ENCODE results near the gene ELOVL6.

DNA sequence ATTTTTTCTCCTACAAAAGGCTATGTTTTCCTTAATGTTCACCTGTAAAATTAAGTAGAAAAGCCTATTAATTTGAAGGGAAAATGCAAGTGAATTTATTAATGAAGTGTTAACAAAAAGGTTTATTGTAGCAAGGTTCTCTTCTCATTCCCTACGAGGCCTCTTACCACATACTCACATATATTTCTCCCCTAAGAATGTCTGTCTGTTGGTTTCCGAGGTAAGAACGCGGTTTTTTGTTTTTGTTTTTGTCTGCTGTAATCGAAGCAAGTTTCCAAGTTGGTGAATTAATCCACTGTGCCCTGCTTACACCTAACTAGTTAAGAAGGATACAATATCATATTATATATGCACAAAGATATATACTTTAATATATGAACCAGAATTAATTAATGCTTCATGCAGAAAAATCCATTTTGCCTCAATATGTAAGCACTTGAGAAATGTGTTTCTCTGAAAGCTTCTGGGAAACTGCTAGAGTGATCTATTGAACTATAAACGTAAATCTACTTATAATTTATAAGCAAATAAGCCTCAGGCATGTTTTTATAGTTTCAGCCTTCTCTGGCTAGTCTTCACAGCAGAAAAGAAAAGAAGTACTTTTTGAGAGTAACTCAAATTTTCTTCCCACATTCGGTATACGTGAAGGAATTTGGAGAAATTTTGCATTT is 164.9 kb downstream of the ELOVL6 start:
- TF ChIP-seq, protein P1, sequence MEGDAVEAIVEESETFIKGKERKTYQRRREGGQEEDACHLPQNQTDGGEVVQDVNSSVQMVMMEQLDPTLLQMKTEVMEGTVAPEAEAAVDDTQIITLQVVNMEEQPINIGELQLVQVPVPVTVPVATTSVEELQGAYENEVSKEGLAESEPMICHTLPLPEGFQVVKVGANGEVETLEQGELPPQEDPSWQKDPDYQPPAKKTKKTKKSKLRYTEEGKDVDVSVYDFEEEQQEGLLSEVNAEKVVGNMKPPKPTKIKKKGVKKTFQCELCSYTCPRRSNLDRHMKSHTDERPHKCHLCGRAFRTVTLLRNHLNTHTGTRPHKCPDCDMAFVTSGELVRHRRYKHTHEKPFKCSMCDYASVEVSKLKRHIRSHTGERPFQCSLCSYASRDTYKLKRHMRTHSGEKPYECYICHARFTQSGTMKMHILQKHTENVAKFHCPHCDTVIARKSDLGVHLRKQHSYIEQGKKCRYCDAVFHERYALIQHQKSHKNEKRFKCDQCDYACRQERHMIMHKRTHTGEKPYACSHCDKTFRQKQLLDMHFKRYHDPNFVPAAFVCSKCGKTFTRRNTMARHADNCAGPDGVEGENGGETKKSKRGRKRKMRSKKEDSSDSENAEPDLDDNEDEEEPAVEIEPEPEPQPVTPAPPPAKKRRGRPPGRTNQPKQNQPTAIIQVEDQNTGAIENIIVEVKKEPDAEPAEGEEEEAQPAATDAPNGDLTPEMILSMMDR (IDR thresholded peaks at IDR 0.05): no peak
- no peak for TF ChIP-seq POLR2A (IDR thresholded peaks at IDR 0.05)

Measured in transverse colon (tissue), 3 donors.